Islet precursor cell (in vitro differentiated cells): ENCODE data around the gene DNAH2.
A peak's percentile ranks its signal among the peaks of the same experiment; 100 is the strongest.

Source experiments
- DNase-seq: peaks from one replicate; pipeline ENCODE4 v3.0.0-alpha.2; 2018

The DNAH2 gene

DNA sequence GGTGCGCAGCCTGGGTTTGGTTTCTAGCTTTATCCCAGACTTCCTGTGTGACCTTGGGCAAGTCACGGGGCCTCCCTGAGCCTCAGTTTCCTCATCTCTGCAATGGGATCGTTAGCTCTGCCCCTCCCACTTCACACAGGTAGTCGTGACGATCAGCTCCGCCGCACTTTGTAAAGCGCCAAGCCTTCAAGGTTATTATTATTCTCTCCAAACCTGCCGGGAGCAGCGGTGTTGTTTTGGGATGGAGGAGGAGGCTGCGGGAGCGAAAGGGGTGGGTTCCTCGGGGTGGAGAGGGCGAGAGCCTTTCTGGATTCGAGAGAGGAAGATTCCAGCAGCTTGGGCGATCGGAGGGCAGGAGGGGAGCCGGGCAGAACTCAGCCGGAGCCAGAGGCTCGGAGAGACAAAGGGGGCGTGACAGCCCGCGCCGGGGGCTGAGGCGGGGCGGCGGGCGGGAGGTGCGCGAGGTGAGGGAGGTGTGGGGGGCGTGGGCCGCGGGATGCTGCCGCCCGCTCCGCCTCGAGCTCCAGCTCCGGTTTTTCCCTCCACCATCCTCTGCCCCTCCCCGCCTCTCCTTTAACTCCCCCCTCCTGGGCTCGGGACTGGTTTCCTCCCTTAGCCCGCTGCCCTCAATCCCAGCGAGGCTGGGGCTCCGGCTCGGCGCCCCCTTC lies 12.8 kb upstream of the DNAH2 start, which contains the start of gene EFNB3:
TSS of gene EFNB3 (plus strand) at position 602 of the 668 bp plus-strand sequence. CDS start 397 bp downstream, outside the sequence.
- DNase-seq: peak; percentile 94

DNA sequence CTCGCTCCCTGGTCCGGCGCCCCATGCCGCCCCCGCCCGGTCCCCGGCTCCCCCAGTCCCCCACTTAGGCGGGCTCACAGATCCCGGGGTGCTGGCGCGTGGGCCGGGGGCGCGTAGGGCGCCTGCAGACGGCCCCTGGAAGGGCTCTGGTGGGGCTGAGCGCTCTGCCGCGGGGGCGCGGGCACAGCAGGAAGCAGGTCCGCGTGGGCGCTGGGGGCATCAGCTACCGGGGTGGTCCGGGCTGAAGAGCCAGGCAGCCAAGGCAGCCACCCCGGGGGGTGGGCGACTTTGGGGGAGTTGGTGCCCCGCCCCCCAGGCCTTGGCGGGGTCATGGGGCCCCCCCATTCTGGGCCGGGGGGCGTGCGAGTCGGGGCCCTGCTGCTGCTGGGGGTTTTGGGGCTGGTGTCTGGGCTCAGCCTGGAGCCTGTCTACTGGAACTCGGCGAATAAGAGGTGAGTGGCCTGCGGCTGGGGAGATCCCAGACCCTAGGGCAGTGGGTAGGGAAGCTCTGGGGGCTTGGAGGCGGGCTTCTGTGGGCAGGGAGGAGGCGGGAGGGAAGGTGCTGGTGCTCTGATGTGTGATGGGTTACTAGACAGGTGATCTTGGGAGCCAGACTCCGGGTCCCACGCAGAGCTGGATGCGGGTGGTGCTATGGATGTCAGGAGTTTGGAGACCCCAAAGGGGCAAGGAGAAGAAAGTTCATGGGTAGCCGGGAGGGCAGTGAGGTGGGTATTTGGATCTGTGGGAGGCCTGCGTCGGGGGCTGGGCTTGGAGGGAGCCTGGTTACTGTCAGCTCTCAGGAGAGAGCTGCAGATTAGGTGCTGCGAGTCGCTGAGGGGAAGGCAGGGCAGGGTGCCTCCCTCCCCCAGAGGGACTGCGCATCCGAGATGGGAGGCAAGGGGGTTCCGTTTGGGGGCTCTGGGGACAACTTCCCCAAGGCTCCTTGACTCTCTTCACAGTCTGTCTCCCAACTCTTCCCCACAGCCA lies 12.0 kb upstream of the DNAH2 start:
- peak; percentile 80 for DNase-seq

DNA sequence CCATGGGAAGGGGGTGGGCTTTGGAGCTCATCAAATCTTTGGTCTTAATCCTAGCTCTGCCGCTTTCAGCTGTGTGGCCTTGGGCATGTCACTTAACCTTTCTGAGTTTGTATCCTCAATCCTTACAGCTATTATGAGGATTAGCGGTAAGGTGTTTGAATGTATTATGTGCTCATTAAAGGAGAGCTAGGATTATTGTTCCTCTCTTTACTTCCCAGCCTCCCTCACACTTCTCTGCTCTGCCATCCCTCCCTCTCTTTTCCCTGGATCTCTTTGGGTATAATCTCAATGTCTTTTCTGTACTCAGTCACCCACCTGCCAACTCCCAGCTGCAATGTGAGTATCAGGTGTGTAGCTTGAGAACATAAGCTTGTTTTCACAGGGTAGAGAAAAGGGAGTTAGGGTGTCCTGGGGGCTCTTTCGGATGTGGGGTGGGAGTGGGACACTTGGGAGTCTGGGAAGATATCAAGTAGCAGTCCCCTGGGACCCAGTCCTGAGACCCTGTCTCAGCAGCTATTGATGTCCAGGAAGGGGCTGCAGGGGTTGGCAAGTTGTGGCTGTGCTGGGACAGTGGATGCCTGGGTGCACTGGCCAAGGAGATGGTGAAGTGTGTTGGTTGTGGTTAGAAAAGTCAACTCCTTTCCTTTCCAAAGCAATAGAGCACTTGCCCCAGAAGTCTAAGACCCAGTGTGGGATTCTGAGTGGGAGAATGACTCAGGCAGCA lies 10.8 kb upstream of the DNAH2 start:
- DNase-seq: no peak

- no peak for DNase-seq
These were observed 10.1 kb upstream of the DNAH2 start for GRCh38 chr17:7707446-7707845.

DNA sequence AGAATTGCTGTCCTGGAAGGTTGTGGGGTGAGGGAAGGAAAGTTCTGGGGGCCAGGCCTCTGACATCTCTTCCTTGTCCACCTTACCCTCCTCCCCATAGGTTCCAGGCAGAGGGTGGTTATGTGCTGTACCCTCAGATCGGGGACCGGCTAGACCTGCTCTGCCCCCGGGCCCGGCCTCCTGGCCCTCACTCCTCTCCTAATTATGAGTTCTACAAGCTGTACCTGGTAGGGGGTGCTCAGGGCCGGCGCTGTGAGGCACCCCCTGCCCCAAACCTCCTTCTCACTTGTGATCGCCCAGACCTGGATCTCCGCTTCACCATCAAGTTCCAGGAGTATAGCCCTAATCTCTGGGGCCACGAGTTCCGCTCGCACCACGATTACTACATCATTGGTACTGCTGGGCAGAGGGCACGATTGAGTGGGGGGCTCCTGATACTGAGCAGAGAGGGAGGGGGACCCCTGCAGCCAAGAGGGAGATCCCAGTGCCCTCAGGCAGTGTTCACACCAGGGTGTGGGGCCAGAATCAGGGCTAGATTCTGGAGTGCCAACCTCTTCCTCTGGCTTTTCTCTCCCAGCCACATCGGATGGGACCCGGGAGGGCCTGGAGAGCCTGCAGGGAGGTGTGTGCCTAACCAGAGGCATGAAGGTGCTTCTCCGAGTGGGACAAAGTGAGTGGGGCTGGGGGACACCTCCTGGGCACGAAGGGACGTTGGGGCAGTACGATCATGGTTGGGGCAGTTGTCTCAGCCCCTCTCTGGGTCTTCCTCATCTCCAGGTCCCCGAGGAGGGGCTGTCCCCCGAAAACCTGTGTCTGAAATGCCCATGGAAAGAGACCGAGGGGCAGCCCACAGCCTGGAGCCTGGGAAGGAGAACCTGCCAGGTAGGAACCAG lies 9.4 kb upstream of the DNAH2 start:
- DNase-seq: no peak

DNA sequence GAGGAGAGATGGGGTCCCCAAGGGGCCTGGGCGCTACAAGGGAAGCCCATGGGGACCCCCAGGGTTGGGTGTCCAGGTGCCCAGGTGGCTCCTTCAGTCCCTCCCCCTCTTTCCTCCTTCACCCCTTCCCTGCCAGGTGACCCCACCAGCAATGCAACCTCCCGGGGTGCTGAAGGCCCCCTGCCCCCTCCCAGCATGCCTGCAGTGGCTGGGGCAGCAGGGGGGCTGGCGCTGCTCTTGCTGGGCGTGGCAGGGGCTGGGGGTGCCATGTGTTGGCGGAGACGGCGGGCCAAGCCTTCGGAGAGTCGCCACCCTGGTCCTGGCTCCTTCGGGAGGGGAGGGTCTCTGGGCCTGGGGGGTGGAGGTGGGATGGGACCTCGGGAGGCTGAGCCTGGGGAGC lies 8.5 kb upstream of the DNAH2 start:
- DNase-seq: no peak

DNA sequence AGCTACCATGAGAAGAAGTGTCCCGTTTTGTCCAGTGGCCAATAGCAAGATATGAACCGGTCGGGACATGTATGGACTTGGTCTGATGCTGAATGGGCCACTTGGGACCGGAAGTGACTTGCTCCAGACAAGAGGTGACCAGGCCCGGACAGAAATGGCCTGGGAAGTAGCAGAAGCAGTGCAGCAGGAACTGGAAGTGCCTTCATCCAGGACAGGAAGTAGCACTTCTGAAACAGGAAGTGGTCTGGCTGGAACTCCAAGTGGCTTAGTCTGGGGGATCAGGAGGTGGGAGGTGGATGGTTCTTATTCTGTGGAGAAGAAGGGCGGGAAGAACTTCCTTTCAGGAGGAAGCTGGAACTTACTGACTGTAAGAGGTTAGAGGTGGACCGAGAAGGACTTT lies 7.2 kb upstream of the DNAH2 start:
- DNase-seq: no peak

GRCh38 chr17:7711051-7711755 lies 6.3 kb upstream of the DNAH2 start:
- DNase-seq: peak; percentile 69

GRCh38 chr17:7712111-7712771 lies 5.3 kb upstream of the DNAH2 start:
- peak; percentile 74 for DNase-seq

DNA sequence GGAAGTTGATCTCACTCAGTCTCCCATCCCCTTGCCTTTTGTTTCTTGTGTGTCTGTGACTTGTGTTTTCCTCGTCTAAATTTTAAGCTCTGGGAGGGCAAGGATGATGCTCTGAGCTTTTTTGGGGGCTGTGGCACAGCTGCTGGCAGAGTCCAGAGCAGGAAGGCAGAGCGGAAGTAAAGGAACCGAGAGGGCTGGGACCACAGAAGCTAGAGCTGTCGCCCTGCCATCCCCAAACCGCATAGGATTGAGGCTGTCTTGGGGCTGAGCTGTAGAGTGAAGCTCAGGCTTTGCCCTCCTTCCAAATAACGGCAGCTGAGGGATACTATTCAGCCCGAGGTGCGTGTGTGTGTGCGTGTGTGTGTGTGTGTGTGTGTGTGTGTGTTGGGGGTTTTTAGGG lies 3.8 kb upstream of the DNAH2 start:
- DNase-seq: no peak

DNA sequence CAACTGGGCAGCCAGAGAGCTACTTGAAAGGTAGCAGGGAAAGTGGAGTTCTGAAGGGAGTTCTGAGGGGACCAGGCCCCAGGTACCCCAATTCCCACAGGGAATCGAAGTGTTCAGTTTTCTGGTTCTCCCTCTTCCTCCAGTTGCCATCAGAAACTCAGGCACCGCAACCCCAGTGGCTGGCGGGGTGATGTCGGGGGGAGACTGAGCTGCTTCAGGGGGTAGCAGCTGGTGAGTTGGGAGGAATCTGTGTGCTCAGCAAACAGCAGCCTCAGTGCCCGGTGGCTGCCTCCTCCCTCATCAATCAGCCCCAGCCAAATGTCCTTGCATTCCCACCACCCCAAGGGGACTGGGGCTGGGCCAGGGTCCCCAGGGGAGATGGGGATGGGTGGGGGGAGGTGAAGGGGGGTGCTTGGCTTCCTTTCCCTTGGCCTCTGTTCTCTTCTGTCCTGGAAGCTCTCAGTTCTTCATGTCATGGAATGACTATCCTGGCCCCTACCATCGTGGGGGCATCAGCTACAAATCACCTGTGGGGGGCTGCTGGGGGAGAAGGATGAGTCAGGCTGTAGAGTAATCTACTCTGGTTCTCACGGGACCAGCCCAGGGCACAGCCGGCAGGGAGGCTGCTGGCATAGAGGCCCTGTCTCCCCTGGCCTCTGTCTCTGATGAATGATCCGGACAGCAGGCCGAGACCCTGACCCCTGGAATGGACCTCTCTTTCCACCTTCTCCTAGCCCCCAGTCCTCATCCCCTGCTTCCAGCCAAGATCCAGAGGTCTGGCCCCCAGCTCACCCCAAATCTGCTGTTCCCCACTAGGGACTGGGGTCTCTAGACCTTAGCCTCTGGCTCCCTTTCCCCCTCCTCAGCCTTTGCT lies 2.6 kb upstream of the DNAH2 start:
- DNase-seq: no peak

- peak; percentile 54 for DNase-seq
These were observed 1.3 kb upstream of the DNAH2 start for GRCh38 chr17:7715936-7716886.

DNA sequence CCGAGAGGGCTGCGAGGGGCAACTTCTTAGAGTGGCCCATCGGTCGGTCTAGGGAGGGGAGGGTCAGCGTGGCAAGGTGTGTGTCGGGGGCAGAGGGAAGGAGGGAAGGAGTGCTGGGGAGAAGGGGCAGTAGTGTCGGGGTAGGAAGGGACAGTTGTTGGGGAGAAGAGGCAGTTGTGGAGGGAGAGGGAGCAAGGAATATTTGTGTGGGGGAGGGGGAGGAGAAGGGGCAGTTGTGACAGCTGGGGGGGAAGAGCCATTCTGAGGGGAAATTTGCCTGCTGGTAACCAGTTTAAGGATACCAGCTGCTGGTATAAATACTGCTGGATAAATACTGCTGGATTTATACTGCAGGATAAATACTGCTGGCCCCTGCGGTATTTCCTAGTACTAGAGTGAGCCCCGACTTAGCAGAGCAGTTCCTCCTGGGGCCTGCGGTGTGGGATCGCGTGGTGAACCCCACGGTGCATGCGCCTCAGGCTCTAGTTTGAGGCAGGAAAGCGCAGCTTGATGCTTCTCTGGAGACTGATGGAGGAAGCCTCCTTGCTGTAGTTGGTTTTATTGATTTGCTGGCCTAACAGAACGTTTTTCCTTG lies 309 bp downstream of the DNAH2 start:
- DNase-seq: no peak

- peak; percentile 56 for DNase-seq
These were observed 2.1 kb downstream of the DNAH2 start for GRCh38 chr17:7719661-7720060.

DNA sequence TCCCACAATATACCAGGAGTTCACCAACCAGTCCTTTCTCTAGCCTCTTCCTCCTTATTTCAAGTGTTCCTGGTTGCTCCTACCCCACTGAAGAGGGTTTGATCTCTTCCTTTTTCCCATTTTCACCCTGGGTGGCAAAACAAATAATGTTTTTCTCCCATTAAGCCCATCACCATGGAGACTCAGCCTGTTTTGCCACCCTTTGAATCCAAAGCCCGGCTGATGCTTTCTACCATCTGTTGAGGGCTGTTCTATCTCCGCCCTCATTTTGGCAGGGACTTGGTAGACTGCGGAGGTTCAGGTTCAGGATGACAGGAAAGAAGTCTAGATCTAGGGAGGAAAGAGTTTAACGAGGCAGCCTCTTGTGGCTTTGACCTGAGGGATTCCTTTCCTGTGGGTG lies 2.6 kb downstream of the DNAH2 start:
- peak; percentile 51 for DNase-seq

- DNase-seq: peak; percentile 50
These were observed 4.1 kb downstream of the DNAH2 start for GRCh38 chr17:7721612-7722011.

- no peak for DNase-seq
These were observed 10.3 kb downstream of the DNAH2 start for GRCh38 chr17:7727886-7728285.

DNA sequence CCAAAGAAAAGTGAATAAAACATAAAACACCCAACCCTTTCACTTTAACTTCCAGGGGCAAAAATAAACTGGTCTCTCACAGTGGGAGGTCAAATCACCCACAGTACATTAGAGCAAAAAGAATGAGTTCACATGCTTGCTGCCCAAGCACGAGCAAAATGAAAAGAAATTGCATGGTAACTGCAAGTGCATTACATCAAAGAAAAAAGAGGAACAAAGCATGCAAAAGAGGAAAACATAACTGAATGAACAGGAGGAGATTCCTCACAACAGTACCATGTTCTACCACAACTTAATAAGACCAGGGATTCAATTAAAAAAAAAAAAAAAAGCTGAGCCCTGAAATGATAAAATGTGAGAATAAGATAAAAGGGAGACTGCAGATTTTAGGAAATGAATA lies 12.3 kb downstream of the DNAH2 start:
- no peak for DNase-seq
